ENCODE data around the gene SIRPG.
"Not testable (repeated sequence)": the region's sequence is repeated elsewhere in the genome, so short reads cannot be mapped to it uniquely, and the experiment has no call there.

Gene SIRPG

GRCh38 chr20:1661542-1662299, 4.1 kb upstream of the SIRPG start:
- FAIRE-seq, result no peak
- TF ChIP-seq POLR2A (IDR thresholded peaks at IDR 0.05; ENCODE audit: low read depth, low read length), result no peak
- no peak for DNase-seq (ENCODE audit: insufficient read length, low spot score)

GRCh38 chr20:1660246-1660645, 2.7 kb upstream of the SIRPG start:
- no peak for FAIRE-seq
- DNase-seq (ENCODE audit: insufficient read length, low spot score), result no peak
- TF ChIP-seq POLR2A (IDR thresholded peaks at IDR 0.05; ENCODE audit: low read depth, low read length), result no peak

DNA sequence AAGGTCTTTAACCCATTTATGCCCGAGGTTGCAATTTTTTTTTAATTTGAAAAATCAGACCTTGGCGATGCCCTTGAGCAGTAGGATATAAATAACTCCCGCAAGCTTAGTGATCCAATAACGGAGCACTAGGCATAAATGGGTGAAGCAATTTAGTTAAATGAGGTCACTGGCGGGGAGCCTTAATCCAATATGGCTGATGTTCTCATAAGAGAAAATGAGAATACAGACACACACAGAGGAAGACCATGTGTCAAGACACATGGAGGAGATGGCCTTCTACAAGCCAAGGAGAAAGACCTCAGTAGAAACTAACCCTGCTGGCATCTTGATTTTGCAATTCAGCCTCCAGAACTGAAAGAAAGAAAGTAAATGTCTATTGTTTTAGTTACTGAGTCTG, 735 bp downstream of the SIRPG start:
- no peak for FAIRE-seq
- no peak for TF ChIP-seq POLR2A (IDR thresholded peaks at IDR 0.05; ENCODE audit: low read depth, low read length)

DNA sequence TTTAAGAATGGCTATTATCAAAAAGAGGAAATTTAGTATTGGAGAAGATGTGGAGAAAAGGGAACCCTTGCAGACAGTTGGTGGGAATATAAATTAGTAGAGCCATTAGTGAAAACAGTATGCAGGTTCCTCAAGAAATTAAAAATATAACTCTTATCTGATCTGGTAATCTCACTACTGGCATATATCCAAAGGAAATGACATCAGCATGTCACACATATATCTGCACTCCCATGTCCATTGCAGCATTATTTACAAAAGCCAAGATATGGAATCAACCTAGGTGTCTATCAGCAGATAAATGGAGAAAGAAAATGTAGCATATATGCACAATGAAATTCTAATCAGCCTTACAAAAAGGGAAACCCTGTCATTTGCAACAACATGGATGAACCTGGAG, 2.6 kb downstream of the SIRPG start:
- no peak for FAIRE-seq
- DNase-seq (ENCODE audit: insufficient read length, low spot score), result no peak
- no peak for TF ChIP-seq POLR2A (IDR thresholded peaks at IDR 0.05; ENCODE audit: low read depth, low read length)

More for the DNA sequence above, 735 bp downstream of the SIRPG start:
- no peak for DNase-seq (ENCODE audit: insufficient read length, low spot score)

DNA sequence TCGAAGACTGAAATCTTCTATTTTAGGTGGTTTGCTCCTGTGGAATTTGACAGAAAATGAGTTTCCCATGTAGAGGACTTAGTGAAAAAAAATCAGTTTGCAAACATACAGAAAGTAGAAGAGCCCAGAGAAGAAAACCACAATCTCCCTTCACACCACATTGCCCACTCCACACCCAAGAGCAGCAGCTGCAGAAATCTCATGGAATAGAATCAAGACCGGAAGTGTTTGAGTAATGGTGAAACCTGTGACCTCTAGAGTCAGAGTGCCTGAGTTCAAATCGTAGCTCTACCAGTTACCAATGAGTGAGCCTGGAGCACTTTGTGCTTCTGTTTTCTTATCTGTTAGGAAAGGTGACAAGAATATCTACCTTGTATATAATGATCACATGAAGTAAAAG, 4.6 kb downstream of the SIRPG start:
- DNase-seq (ENCODE audit: insufficient read length, low spot score) (no peak), FAIRE-seq (no peak)
- no peak for TF ChIP-seq POLR2A (IDR thresholded peaks at IDR 0.05; ENCODE audit: low read depth, low read length)

DNA sequence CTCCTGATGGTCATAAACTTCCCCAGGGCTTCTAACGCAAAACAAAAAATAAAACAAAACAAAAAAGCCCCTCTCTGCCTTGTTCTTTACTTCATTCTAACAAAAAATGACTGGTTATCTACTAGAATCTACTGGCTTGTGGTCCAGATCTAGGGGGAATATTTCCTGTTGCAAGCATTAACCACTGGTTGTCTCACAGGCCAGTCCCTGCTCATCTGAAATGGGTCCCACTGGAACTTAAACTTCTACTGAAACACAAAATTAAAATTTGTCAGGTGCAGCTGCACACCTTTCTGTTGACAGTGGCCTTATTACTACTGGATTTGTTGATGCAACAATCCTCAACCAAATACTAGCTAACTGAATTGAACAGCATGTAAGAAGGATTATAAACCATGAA, 5.5 kb downstream of the SIRPG start:
- DNase-seq (ENCODE audit: insufficient read length, low spot score), result no peak
- no peak for FAIRE-seq
- TF ChIP-seq POLR2A (IDR thresholded peaks at IDR 0.05; ENCODE audit: low read depth, low read length), result no peak

- no peak for DNase-seq (ENCODE audit: insufficient read length, low spot score)
- TF ChIP-seq POLR2A (IDR thresholded peaks at IDR 0.05; ENCODE audit: low read depth, low read length), result no peak
- FAIRE-seq, result no peak
Measured at GRCh38 chr20:1651268-1652058, 6.1 kb downstream of the SIRPG start.

GRCh38 chr20:1648101-1648500, 9.5 kb downstream of the SIRPG start:
- no peak for FAIRE-seq
- no peak for DNase-seq (ENCODE audit: insufficient read length, low spot score)
- TF ChIP-seq POLR2A (IDR thresholded peaks at IDR 0.05; ENCODE audit: low read depth, low read length), result no peak

- DNase-seq (ENCODE audit: insufficient read length, low spot score) (no peak), FAIRE-seq (no peak)
- TF ChIP-seq POLR2A (IDR thresholded peaks at IDR 0.05; ENCODE audit: low read depth, low read length), result no peak
Measured at GRCh38 chr20:1646975-1647431, 10.6 kb downstream of the SIRPG start.

DNA sequence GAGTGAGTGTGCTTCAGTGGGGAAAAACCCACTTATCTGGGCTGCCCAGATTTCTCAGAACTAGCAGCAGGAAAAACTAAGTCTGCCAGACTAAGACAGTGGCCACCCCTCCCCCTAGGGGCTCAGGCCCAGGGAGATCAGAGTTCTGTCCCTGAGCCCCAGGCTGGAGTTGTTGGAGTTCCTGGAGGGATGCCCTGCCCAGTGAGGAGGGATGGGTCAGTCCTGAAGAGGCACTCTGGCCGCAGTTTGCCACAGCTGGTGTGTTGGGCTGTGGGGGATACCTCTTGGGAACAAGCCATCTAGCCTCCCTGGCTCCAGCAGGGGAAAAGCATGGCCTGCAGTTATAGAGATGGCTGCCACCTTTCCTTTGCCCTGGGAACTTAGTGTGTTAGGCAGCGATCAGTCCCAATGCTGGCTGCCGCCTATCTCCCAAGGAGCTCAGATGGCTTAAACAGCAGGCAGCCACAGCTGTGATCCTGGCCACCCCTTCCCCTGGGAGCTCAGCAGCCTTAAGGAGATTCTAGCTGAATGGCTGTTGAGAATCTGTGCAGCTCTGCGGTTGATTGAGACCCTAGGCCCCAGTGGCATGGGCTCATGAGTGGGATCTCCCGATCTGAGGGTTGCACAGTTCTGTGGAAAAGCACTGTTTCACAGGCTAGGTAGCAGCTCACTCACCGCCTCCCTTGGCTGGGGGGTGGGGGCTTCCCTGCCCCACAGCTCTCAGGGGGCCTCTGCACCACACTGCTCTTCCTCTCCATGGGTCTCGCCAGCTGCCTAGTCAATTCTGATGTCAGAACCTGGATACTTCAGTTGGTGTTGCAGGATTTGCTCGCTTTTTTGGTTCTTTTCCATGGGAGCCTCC, 13.2 kb downstream of the SIRPG start:
- DNase-seq (ENCODE audit: insufficient read length, low spot score) (no peak), FAIRE-seq (no peak)

DNA sequence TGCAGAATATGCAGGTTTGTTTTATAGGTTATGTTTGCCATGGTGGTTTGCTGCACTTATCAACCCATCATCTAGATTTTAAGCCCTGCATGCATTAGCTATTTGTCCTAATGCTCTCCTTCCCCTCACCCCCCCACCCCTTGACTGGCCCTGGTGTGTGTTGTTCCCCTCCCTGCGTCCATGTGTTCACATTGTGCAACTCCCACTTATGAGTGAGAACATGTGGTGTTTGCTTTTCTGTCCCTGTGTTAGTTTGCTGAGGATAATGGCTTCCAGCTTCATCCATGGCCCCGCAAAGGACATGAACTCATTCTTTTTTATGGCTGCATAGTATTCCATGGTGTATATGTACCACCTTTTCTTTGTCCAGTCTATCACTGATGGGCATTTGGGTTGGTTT, 18.9 kb downstream of the SIRPG start:
- FAIRE-seq; DNase-seq (ENCODE audit: insufficient read length, low spot score): not testable (repeated sequence)

More for the DNA sequence above, 13.2 kb downstream of the SIRPG start:
- no peak for TF ChIP-seq POLR2A (IDR thresholded peaks at IDR 0.05; ENCODE audit: low read depth, low read length)

DNA sequence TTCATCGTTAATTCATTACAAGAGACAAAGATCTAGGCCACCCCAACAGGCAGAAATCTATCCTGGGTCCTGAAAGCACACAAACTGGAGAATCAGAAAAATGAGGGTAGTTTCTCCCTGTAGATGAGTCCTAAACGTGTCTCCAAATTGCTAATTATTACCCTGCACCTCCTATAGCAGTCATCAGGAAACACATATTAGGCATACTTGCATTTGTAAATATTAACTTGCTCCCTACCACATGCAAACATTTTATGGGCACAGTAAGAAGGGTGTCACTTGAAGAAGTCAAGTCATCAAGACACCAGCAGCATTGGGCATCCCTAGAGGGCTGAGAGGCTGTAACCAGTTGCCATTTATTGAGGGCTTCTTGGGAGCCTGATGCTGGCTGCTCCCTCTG, 19.8 kb downstream of the SIRPG start:
- FAIRE-seq (no peak), DNase-seq (ENCODE audit: insufficient read length, low spot score) (no peak)
- TF ChIP-seq POLR2A (IDR thresholded peaks at IDR 0.05; ENCODE audit: low read depth, low read length), result no peak

DNA sequence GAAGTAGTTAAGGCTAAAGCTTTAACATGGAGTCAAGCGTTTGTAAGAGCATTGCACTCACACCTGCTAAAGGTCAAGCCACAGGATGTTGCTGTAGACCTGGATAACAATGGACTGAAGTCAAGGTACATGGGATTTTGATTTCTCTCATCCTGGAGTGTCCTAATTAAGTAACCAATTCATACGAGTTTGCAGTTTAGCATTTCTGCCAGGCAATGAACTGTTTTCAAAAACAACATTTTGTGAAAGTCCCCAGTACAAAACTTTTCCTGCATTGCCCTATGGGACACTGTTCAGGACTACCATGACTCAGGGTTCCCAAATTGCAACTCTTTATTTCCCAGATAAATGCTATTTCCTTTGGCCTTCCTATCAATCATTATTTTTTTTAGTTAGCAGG, 20.4 kb downstream of the SIRPG start:
- DNase-seq (ENCODE audit: insufficient read length, low spot score) (no peak), FAIRE-seq (no peak)
- TF ChIP-seq POLR2A (IDR thresholded peaks at IDR 0.05; ENCODE audit: low read depth, low read length), result no peak

DNA sequence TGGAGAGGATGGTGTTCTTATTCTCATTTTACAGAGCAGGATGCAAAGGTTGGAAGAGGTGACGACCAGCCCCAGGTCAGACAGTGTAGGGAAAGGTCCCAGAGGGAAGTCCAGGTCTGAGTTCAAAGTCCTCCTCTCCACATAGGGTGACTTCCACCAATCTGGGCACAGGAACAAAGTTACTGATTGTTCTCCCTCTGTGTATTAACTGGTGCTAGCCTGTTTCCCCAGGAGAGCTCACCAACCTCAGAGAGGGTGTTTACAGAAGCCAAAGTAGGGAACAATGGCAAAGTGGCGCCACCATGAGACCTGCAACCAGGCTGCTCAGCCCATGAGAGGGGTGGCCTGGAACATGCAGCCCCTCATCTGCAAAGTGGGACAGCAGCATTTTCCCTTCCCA, 21.0 kb downstream of the SIRPG start:
- no peak for TF ChIP-seq POLR2A (IDR thresholded peaks at IDR 0.05; ENCODE audit: low read depth, low read length)
- no peak for DNase-seq (ENCODE audit: insufficient read length, low spot score)
- FAIRE-seq, result no peak

All from H54 (cell line).